ENCODE measurements around the gene PRDM13. TPM values are rescaled to one million over a fixed set of nuclear protein-coding genes. Genes with fewer than 3 reads are reported as not detected.

Gene PRDM13
- total RNA-seq, 1 experiment from 2014 or later, result 0.11 TPM

DNA sequence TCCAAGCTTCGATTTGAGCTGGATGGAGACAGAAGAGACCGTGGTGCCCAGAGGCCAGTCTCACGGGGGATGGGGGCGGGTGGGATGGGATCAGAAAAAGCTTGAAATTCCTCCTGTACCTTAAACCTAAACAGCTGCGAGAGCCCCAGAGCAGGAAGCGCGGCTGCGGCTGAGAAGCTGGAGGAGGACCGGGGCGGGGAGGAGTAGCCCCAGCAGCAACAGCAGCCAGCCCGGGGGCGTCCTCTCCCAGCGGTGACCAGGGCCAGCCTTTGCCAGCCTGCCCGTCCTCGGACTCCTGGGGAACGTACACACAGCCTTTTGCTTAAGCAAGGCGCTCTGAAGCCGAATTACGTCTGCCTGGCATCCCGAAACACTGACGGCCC lies 17.4 kb upstream of the PRDM13 start:
- Mint-ChIP-seq H3K9me3 (no peaks in the 10 kb centered on the region), H3K4me3 (peak overlapping the region; percentile 73), H3K27ac (no peak overlapping the region), H3K4me1 (peaks cover 20% of the 10 kb centered on the region), H3K27me3 (ENCODE audit: low read depth) (peaks cover 92% of the 10 kb centered on the region), H3K36me3 (no peaks in the 10 kb centered on the region)
- ATAC-seq (peak; percentile 15), DNase-seq (ENCODE audit: low spot score) (peak; percentile 47)
- ChIA-PET POLR2A (interaction anchor here (0.7 to 2.1 kb wide), 3 partner anchors 20 to 404 kb away, joined by 3 to 13 read pairs (median 7); partner anchors contain the start of gene CCNC), CTCF (interaction anchor here (0.6 to 2.5 kb wide), 8 partner anchors 15 to 122 kb away, joined by 3 to 34 read pairs (median 10); partner anchors contain the start of genes CCNC and PRDM13)
- no peak for TF ChIP-seq AR (CRISPR knock-in tag; IDR thresholded peaks at IDR 0.05)
- no peak for TF ChIP-seq FOXP1 (CRISPR knock-in tag; IDR thresholded peaks at IDR 0.05; ENCODE audit: borderline replicate concordance)
- TF ChIP-seq IRF2 (CRISPR knock-in tag; IDR thresholded peaks at IDR 0.05; ENCODE audit: borderline replicate concordance, low read depth), result no peak
- TF ChIP-seq, protein P1, sequence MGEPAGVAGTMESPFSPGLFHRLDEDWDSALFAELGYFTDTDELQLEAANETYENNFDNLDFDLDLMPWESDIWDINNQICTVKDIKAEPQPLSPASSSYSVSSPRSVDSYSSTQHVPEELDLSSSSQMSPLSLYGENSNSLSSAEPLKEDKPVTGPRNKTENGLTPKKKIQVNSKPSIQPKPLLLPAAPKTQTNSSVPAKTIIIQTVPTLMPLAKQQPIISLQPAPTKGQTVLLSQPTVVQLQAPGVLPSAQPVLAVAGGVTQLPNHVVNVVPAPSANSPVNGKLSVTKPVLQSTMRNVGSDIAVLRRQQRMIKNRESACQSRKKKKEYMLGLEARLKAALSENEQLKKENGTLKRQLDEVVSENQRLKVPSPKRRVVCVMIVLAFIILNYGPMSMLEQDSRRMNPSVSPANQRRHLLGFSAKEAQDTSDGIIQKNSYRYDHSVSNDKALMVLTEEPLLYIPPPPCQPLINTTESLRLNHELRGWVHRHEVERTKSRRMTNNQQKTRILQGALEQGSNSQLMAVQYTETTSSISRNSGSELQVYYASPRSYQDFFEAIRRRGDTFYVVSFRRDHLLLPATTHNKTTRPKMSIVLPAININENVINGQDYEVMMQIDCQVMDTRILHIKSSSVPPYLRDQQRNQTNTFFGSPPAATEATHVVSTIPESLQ (CRISPR knock-in tag; IDR thresholded peaks at IDR 0.05), result no peak
- TF ChIP-seq HMGA2 (CRISPR knock-in tag; IDR thresholded peaks at IDR 0.05), result no peak
- no peak for TF ChIP-seq ZMAT4 (CRISPR knock-in tag; IDR thresholded peaks at IDR 0.05)
- TF ChIP-seq, protein P2, sequence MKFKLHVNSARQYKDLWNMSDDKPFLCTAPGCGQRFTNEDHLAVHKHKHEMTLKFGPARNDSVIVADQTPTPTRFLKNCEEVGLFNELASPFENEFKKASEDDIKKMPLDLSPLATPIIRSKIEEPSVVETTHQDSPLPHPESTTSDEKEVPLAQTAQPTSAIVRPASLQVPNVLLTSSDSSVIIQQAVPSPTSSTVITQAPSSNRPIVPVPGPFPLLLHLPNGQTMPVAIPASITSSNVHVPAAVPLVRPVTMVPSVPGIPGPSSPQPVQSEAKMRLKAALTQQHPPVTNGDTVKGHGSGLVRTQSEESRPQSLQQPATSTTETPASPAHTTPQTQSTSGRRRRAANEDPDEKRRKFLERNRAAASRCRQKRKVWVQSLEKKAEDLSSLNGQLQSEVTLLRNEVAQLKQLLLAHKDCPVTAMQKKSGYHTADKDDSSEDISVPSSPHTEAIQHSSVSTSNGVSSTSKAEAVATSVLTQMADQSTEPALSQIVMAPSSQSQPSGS (CRISPR knock-in tag; IDR thresholded peaks at IDR 0.05; ENCODE audit: borderline replicate concordance, low read depth), result no peak
- no peak for TF ChIP-seq ATF3 (CRISPR knock-in tag; conservative IDR thresholded peaks at IDR 0.05)
- no peak for TF ChIP-seq TCF7 (CRISPR knock-in tag; IDR thresholded peaks at IDR 0.05; ENCODE audit: low read depth)
- no peak for TF ChIP-seq ZNF512 (CRISPR knock-in tag; IDR thresholded peaks at IDR 0.05; ENCODE audit: borderline replicate concordance)
- no peak for TF ChIP-seq ZBTB43 (CRISPR knock-in tag; IDR thresholded peaks at IDR 0.05)
- TF ChIP-seq ZNF423 (CRISPR knock-in tag; IDR thresholded peaks at IDR 0.05), result no peak
- no peak for TF ChIP-seq FOXJ3 (CRISPR knock-in tag; IDR thresholded peaks at IDR 0.05; ENCODE audit: borderline replicate concordance)
- TF ChIP-seq CREB1 (CRISPR knock-in tag; IDR thresholded peaks at IDR 0.05), result no peak
- no peak for TF ChIP-seq NFATC4 (CRISPR knock-in tag; IDR thresholded peaks at IDR 0.05)
- TF ChIP-seq ZNF396 (CRISPR knock-in tag; IDR thresholded peaks at IDR 0.05; ENCODE audit: borderline replicate concordance), result no peak
- no peak for TF ChIP-seq RORB (CRISPR knock-in tag; IDR thresholded peaks at IDR 0.05)
- TF ChIP-seq OVOL2 (CRISPR knock-in tag; IDR thresholded peaks at IDR 0.05; ENCODE audit: borderline replicate concordance), result no peak

Data from WTC11 (cell line).